ENCODE results near the gene EFHC1. TPM values are rescaled to one million over a fixed set of nuclear protein-coding genes. Genes with fewer than 3 reads are reported as not detected.

The EFHC1 gene
- polyA plus RNA-seq, 1 donor (not counting 4 experiments of a cell fraction or from before 2014, with no cell fraction given): 20.5 TPM

DNA sequence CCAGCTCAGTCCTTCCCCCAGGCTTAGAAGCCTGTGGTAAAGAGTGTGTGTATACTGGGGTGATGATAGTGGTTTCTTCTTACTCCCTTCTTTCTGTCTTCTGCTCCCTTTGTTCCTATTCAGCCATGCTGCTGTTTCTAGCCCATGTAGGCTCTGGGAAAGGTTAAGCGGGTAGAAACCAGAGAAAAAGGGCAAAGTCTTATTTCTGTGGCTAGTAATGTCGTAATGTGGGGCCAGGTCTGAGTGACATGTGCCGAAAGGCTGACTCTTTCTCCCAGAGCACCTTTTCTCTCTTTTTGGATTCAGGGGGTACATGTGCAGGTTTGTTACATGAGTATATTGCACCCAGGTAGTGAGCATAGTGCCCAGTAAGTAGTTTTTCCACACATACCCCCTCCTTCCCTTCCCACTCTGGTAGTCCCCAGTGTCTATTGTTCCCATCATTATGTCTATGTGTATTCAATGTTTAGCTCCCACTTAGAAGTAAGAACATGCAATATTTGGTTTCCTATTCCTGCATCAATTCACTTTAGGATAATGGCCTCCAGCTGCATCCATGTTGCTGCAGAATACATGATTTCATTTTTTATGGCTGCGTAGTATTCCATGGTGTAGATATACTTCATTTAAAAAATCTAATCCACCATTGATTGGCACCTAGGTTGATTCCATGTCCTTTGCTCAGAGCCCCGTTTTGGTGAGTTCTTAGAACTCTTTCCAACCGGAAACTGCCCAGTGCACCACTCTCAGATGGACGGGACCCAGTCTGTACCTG is 74.3 kb downstream of the EFHC1 start:
- Histone ChIP-seq H3K4me3 (ENCODE audit: control insufficient read depth in 2 of 3, extremely low read depth in 1 of 3, insufficient read depth in 2 of 3, low read depth in 1 of 3, low read length in 3 of 3) (no peak overlapping the region), H2AFZ (ENCODE audit: control insufficient read depth, low read length) (no peak overlapping the region), H3K9me3 (ENCODE audit: control insufficient read depth, low read depth, low read length) (no peaks in the 10 kb centered on the region), H3K36me3 (ENCODE audit: control insufficient read depth in 2 of 2, extremely low read depth in 1 of 2, insufficient read depth in 2 of 2, low read length in 2 of 2) (peaks cover 0 to 2% of the 10 kb centered on the region in 2 experiments), H3K27me3 (ENCODE audit: control insufficient read depth, extremely low read depth, insufficient read depth, low read length) (no peaks in the 10 kb centered on the region), H3K27ac (ENCODE audit: control insufficient read depth, insufficient read depth, low read length) (no peak overlapping the region), H3K79me2 (ENCODE audit: control insufficient read depth, insufficient read depth, low read length) (no peaks in the 10 kb centered on the region), H3K9me1 (ENCODE audit: control insufficient read depth, extremely low read depth, insufficient read depth, low read length) (no peaks in the 10 kb centered on the region), H4K20me1 (ENCODE audit: control insufficient read depth, extremely low read depth, insufficient read depth, low read length) (no peaks in the 10 kb centered on the region), H3K4me2 (ENCODE audit: control insufficient read depth, extremely low read depth, insufficient read depth, low read depth, low read length) (no peak overlapping the region), H3K4me1 (ENCODE audit: control insufficient read depth, extremely low read depth, insufficient read depth, low read length) (peaks cover 8% of the 10 kb centered on the region), H3K9ac (ENCODE audit: control insufficient read depth, extremely low read depth, insufficient read depth, low read length) (no peak overlapping the region)
- FAIRE-seq (no peak), DNase-seq (ENCODE audit: low read depth, low spot score) (no peak)
- no peak for TF ChIP-seq EZH2 (IDR thresholded peaks at IDR 0.05; ENCODE audit: low read length)
- dilution Hi-C loops (cut with MboI; ENCODE audit: extremely low pct_ligation_motif_present, low sequenced_read_pairs): no loop called here

DNA sequence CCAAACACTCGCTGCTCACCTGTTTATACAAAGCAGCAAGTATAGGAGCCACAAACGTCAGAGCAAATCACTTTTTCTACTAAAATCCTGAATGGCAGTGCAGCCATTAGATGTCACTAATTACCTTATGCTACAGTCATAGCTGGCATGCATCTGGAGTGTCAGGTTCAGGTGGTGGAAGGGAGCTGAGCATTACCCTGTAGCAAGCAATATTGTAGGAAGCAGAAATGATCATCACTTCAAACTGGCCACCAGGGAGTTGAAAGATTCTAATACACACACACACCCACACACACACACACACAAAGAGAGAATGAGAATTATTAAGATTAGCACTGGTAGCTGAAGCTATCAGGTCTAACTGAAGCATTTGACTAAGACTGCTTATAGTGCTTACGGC is 75.8 kb downstream of the EFHC1 start:
- H3K9me3 ChIP-seq (ENCODE audit: control insufficient read depth, low read depth, low read length): no peaks in the 10 kb centered on the region
- dilution Hi-C loops (cut with MboI; ENCODE audit: extremely low pct_ligation_motif_present, low sequenced_read_pairs): no loop called here
- H3K27ac ChIP-seq (ENCODE audit: control insufficient read depth, insufficient read depth, low read length): no peak overlapping the region
- H4K20me1 ChIP-seq (ENCODE audit: control insufficient read depth, extremely low read depth, insufficient read depth, low read length): no peaks in the 10 kb centered on the region
- no peaks in the 10 kb centered on the region for H3K9me1 ChIP-seq (ENCODE audit: control insufficient read depth, extremely low read depth, insufficient read depth, low read length)
- no peak overlapping the region for H3K4me3 ChIP-seq (ENCODE audit: control insufficient read depth in 2 of 3, extremely low read depth in 1 of 3, insufficient read depth in 2 of 3, low read depth in 1 of 3, low read length in 3 of 3)
- H3K4me2 ChIP-seq (ENCODE audit: control insufficient read depth, extremely low read depth, insufficient read depth, low read depth, low read length): no peak overlapping the region
- no peaks in the 10 kb centered on the region for H3K79me2 ChIP-seq (ENCODE audit: control insufficient read depth, insufficient read depth, low read length)
- H3K27me3 ChIP-seq (ENCODE audit: control insufficient read depth, extremely low read depth, insufficient read depth, low read length): no peaks in the 10 kb centered on the region
- FAIRE-seq (no peak), DNase-seq (ENCODE audit: low read depth, low spot score) (no peak)
- no peak for TF ChIP-seq EZH2 (IDR thresholded peaks at IDR 0.05; ENCODE audit: low read length)
- TF ChIP-seq, protein P1, sequence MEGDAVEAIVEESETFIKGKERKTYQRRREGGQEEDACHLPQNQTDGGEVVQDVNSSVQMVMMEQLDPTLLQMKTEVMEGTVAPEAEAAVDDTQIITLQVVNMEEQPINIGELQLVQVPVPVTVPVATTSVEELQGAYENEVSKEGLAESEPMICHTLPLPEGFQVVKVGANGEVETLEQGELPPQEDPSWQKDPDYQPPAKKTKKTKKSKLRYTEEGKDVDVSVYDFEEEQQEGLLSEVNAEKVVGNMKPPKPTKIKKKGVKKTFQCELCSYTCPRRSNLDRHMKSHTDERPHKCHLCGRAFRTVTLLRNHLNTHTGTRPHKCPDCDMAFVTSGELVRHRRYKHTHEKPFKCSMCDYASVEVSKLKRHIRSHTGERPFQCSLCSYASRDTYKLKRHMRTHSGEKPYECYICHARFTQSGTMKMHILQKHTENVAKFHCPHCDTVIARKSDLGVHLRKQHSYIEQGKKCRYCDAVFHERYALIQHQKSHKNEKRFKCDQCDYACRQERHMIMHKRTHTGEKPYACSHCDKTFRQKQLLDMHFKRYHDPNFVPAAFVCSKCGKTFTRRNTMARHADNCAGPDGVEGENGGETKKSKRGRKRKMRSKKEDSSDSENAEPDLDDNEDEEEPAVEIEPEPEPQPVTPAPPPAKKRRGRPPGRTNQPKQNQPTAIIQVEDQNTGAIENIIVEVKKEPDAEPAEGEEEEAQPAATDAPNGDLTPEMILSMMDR (optimal IDR thresholded peaks at IDR 0.05 in 1 of 3, IDR thresholded peaks at IDR 0.05 in 1 of 3, conservative IDR thresholded peaks at IDR 0.05 in 1 of 3; ENCODE audit: extremely low read depth in 1 of 3, insufficient read depth in 2 of 3, low read length in 3 of 3): no peak
- no peak overlapping the region for H2AFZ ChIP-seq (ENCODE audit: control insufficient read depth, low read length)
- H3K36me3 ChIP-seq (ENCODE audit: control insufficient read depth in 2 of 2, extremely low read depth in 1 of 2, insufficient read depth in 2 of 2, low read length in 2 of 2): peaks cover 0 to 2% of the 10 kb centered on the region in 2 experiments
- peaks cover 17% of the 10 kb centered on the region for H3K4me1 ChIP-seq (ENCODE audit: control insufficient read depth, extremely low read depth, insufficient read depth, low read length)
- H3K9ac ChIP-seq (ENCODE audit: control insufficient read depth, extremely low read depth, insufficient read depth, low read length): no peak overlapping the region

All from keratinocyte (primary cell).